HUES64 (cell line): ENCODE data around the gene USP48.
A peak's percentile ranks its signal among the peaks of the same experiment; 100 is the strongest.

ENCODE experiments used
- H3K27ac ChIP-seq: 2 replicates; pipeline ENCODE4 v1.7.0; 2013; ENCODE audit warnings: low read depth, low read length, inconsistent platforms
- H3K27me3 ChIP-seq: 2 replicates; pipeline ENCODE4 v1.6.1; 2013; ENCODE audit warnings: mild to moderate bottlenecking, low read length; ENCODE audit not compliant: insufficient read depth
- H3K36me3 ChIP-seq: 2 replicates; pipeline ENCODE4 v1.6.1; 2013; ENCODE audit warnings: mild to moderate bottlenecking, low read length; ENCODE audit not compliant: insufficient read depth
- H3K4me1 ChIP-seq: 2 replicates; pipeline ENCODE4 v1.6.1; 2013; ENCODE audit warnings: mild to moderate bottlenecking, low read length, moderate library complexity; ENCODE audit not compliant: insufficient read depth
- H3K4me3 ChIP-seq: 2 replicates; pipeline ENCODE4 v1.5.1; 2013; ENCODE audit warnings: mild to moderate bottlenecking, low read length, moderate library complexity
- H3K9ac ChIP-seq: 2 replicates; pipeline ENCODE4 v1.6.1; 2013; ENCODE audit warnings: mild to moderate bottlenecking, low read depth, low read length
- H3K9me3 ChIP-seq: 2 replicates; pipeline ENCODE4 v1.6.1; 2013; ENCODE audit warnings: low read depth, low read length; ENCODE audit not compliant: insufficient read depth
- WGBS: fragments of 150-250, 120-280 bp; methylation state at CpG from one replicate; pipeline ENCODE4 v1.1.7; 2013; ENCODE audit warnings: missing lambda C conversion rate; 5-methylcytosine and 5-hydroxymethylcytosine counted together

Gene USP48

GRCh38 chr1:21630571-21631343 lies 152.2 kb downstream of the USP48 start:
- WGBS, result 42% methylated on average over 13 of the region's 13 CpGs
- no peak overlapping the region for H3K9ac ChIP-seq
- no peaks in the 10 kb centered on the region for H3K36me3 ChIP-seq
- peak overlapping the region; percentile 18; the same call in 1 of the 2 replicates for H3K4me3 ChIP-seq
- no peaks in the 10 kb centered on the region for H3K27me3 ChIP-seq
- H3K27ac ChIP-seq, result no peak overlapping the region
- peaks cover 17% of the 10 kb centered on the region for H3K4me1 ChIP-seq
- no peaks in the 10 kb centered on the region for H3K9me3 ChIP-seq

- 93% methylated on average over 4 of the region's 4 CpGs for WGBS
Measured at GRCh38 chr1:21629971-21630370, 153.0 kb downstream of the USP48 start.

GRCh38 chr1:21628798-21629393 lies 154.1 kb downstream of the USP48 start:
- no peaks in the 10 kb centered on the region for H3K36me3 ChIP-seq
- H3K27me3 ChIP-seq, result no peaks in the 10 kb centered on the region
- no peak overlapping the region for H3K4me3 ChIP-seq
- H3K27ac ChIP-seq, result no peak overlapping the region
- peaks cover 17% of the 10 kb centered on the region for H3K4me1 ChIP-seq
- H3K9ac ChIP-seq, result no peak overlapping the region
- no peaks in the 10 kb centered on the region for H3K9me3 ChIP-seq
- WGBS, result 65% methylated on average over 6 of the region's 7 CpGs

More at GRCh38 chr1:21629971-21630370, 153.0 kb downstream of the USP48 start:
- no peaks in the 10 kb centered on the region for H3K27me3 ChIP-seq
- H3K4me1 ChIP-seq, result peaks cover 17% of the 10 kb centered on the region
- H3K27ac ChIP-seq, result no peak overlapping the region
- no peaks in the 10 kb centered on the region for H3K9me3 ChIP-seq
- H3K9ac ChIP-seq, result no peak overlapping the region
- no peaks in the 10 kb centered on the region for H3K36me3 ChIP-seq
- H3K4me3 ChIP-seq, result no peak overlapping the region
